Lower lobe of right lung (tissue), 2 donors: ENCODE measurements around the gene CARS1. TPM values are rescaled to one million over a fixed set of nuclear protein-coding genes. Genes with fewer than 3 reads are reported as not detected.

Source experiments
- ATAC-seq, 2 donors: fragments of 200-7000 bp; cut with Tn5 transposase; one replicate each; pipeline ENCODE4 v1.9.1; 2020 to 2022; ENCODE audit warnings: mild to moderate bottlenecking in 2 of 2, moderate library complexity in 2 of 2
- DNase-seq: peaks from one replicate; pipeline ENCODE4 v3.0.0-alpha.2; 2020
- H3K27ac ChIP-seq: fragments of 200-600 bp; one replicate; pipeline ENCODE4 v1.8.0; 2022
- H3K27me3 ChIP-seq: fragments of 200-600 bp; one replicate; pipeline ENCODE4 v1.8.0; 2022; ENCODE audit warnings: low read depth
- H3K36me3 ChIP-seq: fragments of 200-600 bp; one replicate; pipeline ENCODE4 v1.8.0; 2022; ENCODE audit warnings: mild to moderate bottlenecking
- H3K4me1 ChIP-seq: fragments of 200-600 bp; one replicate; pipeline ENCODE4 v1.8.0; 2022
- H3K4me3 ChIP-seq: fragments of 200-600 bp; one replicate; pipeline ENCODE4 v1.8.0; 2022; ENCODE audit warnings: mild to moderate bottlenecking
- H3K9me3 ChIP-seq: fragments of 200-600 bp; one replicate; pipeline ENCODE4 v1.8.0; 2022
- CTCF ChIP-seq: fragments of 200-600 bp; IDR thresholded peaks from one replicate; pipeline ENCODE4 v1.8.0; 2022; ENCODE audit warnings: antibody characterized with exemption, mild to moderate bottlenecking
- intact Hi-C: fragments of 100-400 bp; cut with DNase I; formaldehyde crosslinking; loops from one replicate; pipeline ENCODE4 v1.11.0; 2022
- total RNA-seq: library from RNA; stranded (reverse); fragmentation: NEBNext Ultra II Directional; extraction: Animal tissue kit (Norgen Biotek cat#: 25700); gene quantifications from one replicate; pipeline ENCODE4 v1.2.1, GENCODE V29; 2021
- donor health status: DM: no; HTN: yes; CAD: no; lungs with severe emphysema.

CARS1 gene
- total RNA-seq, 1 donor from 2014 or later: 40.2 TPM

DNA sequence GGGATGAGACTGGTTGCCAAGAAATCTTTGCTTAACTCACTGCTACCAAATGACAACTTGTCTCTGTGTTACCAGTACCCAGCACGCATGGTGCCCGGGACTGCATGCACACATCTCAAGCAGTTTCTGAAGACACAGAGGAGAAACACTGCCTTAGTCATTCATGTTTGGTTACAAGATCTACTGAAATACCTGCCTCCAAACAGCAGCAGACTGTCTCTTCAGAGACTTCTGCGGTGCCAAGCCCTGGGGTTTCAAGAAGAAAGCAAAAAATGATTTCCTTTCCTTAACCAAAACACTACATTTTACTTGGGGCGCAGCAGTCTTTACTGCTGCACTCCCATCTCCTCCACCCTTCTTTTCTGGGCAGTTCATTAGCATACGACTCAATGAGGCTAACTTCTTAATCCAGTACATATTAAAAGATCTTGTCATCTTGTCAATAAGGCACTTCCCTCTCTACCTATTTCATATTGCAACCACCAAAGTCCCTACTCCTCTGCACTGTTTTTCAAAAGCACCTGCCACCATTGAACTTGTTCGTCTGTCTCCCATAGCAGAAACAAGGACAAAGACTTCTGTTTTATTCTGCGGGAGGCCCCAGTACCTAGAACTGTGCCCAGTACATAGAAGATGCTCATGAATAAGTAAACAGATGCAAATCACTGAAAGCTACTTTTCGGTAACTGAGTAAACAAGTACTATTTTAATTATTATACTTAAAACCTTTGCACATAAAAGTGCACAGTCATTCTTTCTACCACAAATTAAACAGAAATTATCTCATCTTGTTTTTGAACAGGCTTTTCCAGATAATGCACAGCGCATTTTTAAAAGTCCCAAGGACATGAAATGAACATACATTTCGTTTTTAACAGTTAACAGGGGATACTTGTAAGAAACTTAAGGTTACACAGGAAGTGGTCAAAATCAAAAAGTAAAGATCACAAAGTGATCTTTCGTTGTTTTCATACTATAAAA is 69.1 kb downstream of the CARS1 start:
- Histone ChIP-seq H3K36me3 (no peaks in the 10 kb centered on the region), H3K9me3 (no peaks in the 10 kb centered on the region), H3K27ac (peak overlapping the region; percentile 37), H3K27me3 (no peaks in the 10 kb centered on the region), H3K4me3 (peak overlapping the region; percentile 89), H3K4me1 (peaks cover 52% of the 10 kb centered on the region)
- intact Hi-C loops: no loop called here
- ATAC-seq: no peak
- DNase-seq: no peak
- no peak for TF ChIP-seq CTCF

GRCh38 chr11:2983908-2984307 is 73.3 kb downstream of the CARS1 start:
- Histone ChIP-seq H3K36me3 (peaks cover 3% of the 10 kb centered on the region), H3K27me3 (no peaks in the 10 kb centered on the region), H3K4me1 (peaks cover 21% of the 10 kb centered on the region), H3K9me3 (no peaks in the 10 kb centered on the region), H3K4me3 (no peak overlapping the region), H3K27ac (no peak overlapping the region)
- DNase-seq: no peak
- intact Hi-C loops: no loop called here
- no peak for TF ChIP-seq CTCF
- ATAC-seq: no peak

DNA sequence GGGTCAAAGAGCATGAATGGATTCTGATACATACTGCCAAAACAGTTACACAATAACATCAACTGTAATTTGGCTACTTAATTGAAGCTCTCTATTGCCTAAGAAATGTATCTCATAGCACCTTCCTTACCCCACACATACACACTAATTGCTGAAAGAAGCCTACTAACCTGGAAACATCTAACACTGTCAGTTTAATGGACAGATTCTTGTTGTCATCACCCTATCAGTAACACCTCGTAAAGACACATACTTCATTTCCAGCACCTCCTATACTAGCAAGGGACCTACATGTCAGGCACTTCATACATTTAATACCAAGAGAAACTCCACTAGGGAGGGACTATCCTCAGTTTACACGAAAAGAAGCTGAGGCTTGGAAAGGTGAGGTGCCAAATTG is 75.0 kb downstream of the CARS1 start:
- H3K27me3 ChIP-seq: no peaks in the 10 kb centered on the region
- ATAC-seq (no peak), DNase-seq (no peak)
- intact Hi-C loops: no loop called here
- TF ChIP-seq CTCF: no peak
- no peaks in the 10 kb centered on the region for H3K9me3 ChIP-seq
- peaks cover 20% of the 10 kb centered on the region for H3K36me3 ChIP-seq
- H3K4me3 ChIP-seq: no peak overlapping the region
- H3K4me1 ChIP-seq: peaks cover 7% of the 10 kb centered on the region
- H3K27ac ChIP-seq: no peak overlapping the region

DNA sequence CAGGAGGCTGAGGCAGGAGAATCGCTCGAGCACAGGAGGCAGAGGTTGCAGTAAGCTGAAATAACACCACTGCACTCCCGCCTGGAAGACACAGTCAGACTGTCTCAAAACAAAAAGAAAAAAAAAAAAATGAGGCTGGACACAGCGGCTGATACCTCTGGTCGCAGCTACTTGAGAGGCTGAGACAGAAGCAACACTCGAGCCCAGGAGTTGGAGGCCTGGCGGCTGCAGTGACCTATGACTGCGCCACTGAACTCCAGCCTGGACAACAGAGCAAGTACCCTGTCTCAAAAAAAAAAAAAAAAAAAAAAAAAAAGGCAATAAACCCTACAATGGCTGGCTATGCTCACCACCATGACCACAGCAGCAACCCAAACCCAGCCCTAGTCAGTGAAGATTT is 76.1 kb downstream of the CARS1 start:
- Histone ChIP-seq H3K36me3 (peaks cover 30% of the 10 kb centered on the region), H3K4me1 (peaks cover 7% of the 10 kb centered on the region), H3K27ac (no peak overlapping the region), H3K9me3 (no peaks in the 10 kb centered on the region), H3K4me3 (no peak overlapping the region), H3K27me3 (no peaks in the 10 kb centered on the region)
- DNase-seq: no peak
- TF ChIP-seq CTCF: no peak
- no peak for ATAC-seq
- intact Hi-C loops: no loop called here

- Histone ChIP-seq H3K36me3 (peaks cover 39% of the 10 kb centered on the region), H3K9me3 (no peaks in the 10 kb centered on the region), H3K27ac (no peak overlapping the region), H3K4me1 (peaks cover 7% of the 10 kb centered on the region), H3K4me3 (no peak overlapping the region), H3K27me3 (no peaks in the 10 kb centered on the region)
- DNase-seq (no peak), ATAC-seq (no peak)
- no peak for TF ChIP-seq CTCF
- intact Hi-C loops: no loop called here
Measured at GRCh38 chr11:2980168-2980840, 76.9 kb downstream of the CARS1 start.
